IMR-90 (cell line): Measurements from ENCODE around the gene PITPNB. TPM values are rescaled to one million over a fixed set of nuclear protein-coding genes. Genes with fewer than 3 reads are reported as not detected.
A peak's percentile ranks its signal among the peaks of the same experiment; 100 is the strongest.

Source experiments
- ATAC-seq: fragments of 200-7000 bp; cut with Tn5 transposase; 2 replicates; pipeline ENCODE4 v1.9.1; 2020; ENCODE audit warnings: low read depth, mild to moderate bottlenecking, moderate library complexity
- BruUV-seq: library from RNA; stranded (reverse); fragments of 400-500 nt; replicated peaks from 2 replicates; lab custom pipeline; 2021; lab: Mats Ljungman, UMichigan
- CTCF ChIA-PET: fragments of 300-600 bp; formaldehyde crosslinking; extraction: SDS; loops from one replicate; lab custom pipeline; 2021; ENCODE audit warnings: antibody characterized with exemption; lab: Yijun Ruan, JAX
- POLR2A ChIA-PET: fragments of 300-600 bp; sonication (Branson Sonifier 250); formaldehyde crosslinking; loops from one replicate; lab custom pipeline; 2022; ENCODE audit warnings: antibody characterized with exemption; ENCODE audit not compliant: unreplicated experiment; lab: Charles Lee
- DNase-seq: peaks from one replicate; pipeline ENCODE4 v3.0.0; 2013
- H2AFZ ChIP-seq: replicated peaks from 2 replicates; pipeline ENCODE3; 2013; ENCODE audit warnings: low read length, mild to moderate bottlenecking; ENCODE audit not compliant: poor library complexity
- H2AK5ac ChIP-seq: 2 replicates; pipeline ENCODE4 v1.6.1; 2013; ENCODE audit warnings: low read depth, low read length, inconsistent platforms
- H2AK9ac ChIP-seq: replicated peaks from 2 replicates; pipeline ENCODE3; 2013; ENCODE audit warnings: mild to moderate bottlenecking, low read depth, low read length, moderate library complexity; ENCODE audit not compliant: poor library complexity
- H2BK120ac ChIP-seq: 2 replicates; pipeline ENCODE4 v1.6.1; 2013; ENCODE audit warnings: low read depth, low read length, inconsistent platforms
- H2BK15ac ChIP-seq: 3 replicates; pipeline ENCODE4 v1.6.1; 2013; ENCODE audit warnings: low read depth, low read length, inconsistent platforms
- H2BK20ac ChIP-seq: 2 replicates; pipeline ENCODE4 v1.6.1; 2013; ENCODE audit warnings: low read depth, mild to moderate bottlenecking, inconsistent platforms, low read length, moderate library complexity
- H2BK5ac ChIP-seq: 2 replicates; pipeline ENCODE4 v1.6.1; 2013; ENCODE audit warnings: mild to moderate bottlenecking, low read depth, low read length, inconsistent platforms; ENCODE audit not compliant: poor library complexity, severe bottlenecking
- H3K14ac ChIP-seq: replicated peaks from 2 replicates; pipeline ENCODE4 v1.6.1; 2013; ENCODE audit warnings: low read depth, low read length, inconsistent platforms
- H3K18ac ChIP-seq: 2 replicates; pipeline ENCODE4 v1.6.1; 2013; ENCODE audit warnings: low read depth, low read length, control low read depth
- H3K23ac ChIP-seq: 2 replicates; pipeline ENCODE4 v1.6.1; 2013; ENCODE audit warnings: low read depth, low read length, inconsistent platforms
- H3K27ac ChIP-seq: 2 replicates; pipeline ENCODE4 v1.5.1; 2013; ENCODE audit warnings: mild to moderate bottlenecking, control low read depth, low read length; ENCODE audit not compliant: insufficient read depth
- H3K27me3 ChIP-seq: 2 replicates; pipeline ENCODE4 v1.6.1; 2013; ENCODE audit warnings: low read length; ENCODE audit not compliant: control insufficient read depth, insufficient read depth
- H3K36me3 ChIP-seq: 2 replicates; pipeline ENCODE4 v1.6.1; 2013; ENCODE audit warnings: low read length, mixed read lengths; ENCODE audit not compliant: control insufficient read depth, insufficient read depth
- H3K4ac ChIP-seq: 2 replicates; pipeline ENCODE4 v1.6.1; 2013; ENCODE audit warnings: low read depth, low read length, inconsistent platforms
- H3K4me1 ChIP-seq: 2 replicates; pipeline ENCODE4 v1.6.1; 2013; ENCODE audit warnings: low read length, mixed read lengths; ENCODE audit not compliant: control insufficient read depth, insufficient read depth
- H3K4me2 ChIP-seq: 2 replicates; pipeline ENCODE4 v1.6.1; 2013; ENCODE audit warnings: low read depth, mild to moderate bottlenecking, control low read depth, low read length, moderate library complexity
- H3K4me3 ChIP-seq: 2 replicates; pipeline ENCODE4 v1.5.1; 2013; ENCODE audit warnings: low read depth, mild to moderate bottlenecking, control low read depth, low read length, moderate library complexity; ENCODE audit not compliant: insufficient read depth
- H3K56ac ChIP-seq: 2 replicates; pipeline ENCODE4 v1.6.1; 2013; ENCODE audit warnings: low read length, inconsistent platforms; ENCODE audit not compliant: insufficient read depth; ENCODE audit errors: extremely low read depth
- H3K79me1 ChIP-seq, 2 experiments: 2 replicates each; pipeline ENCODE4 v1.6.1; 2013; ENCODE audit warnings: low read length in 2 of 2, inconsistent platforms in 1 of 2, low read depth in 1 of 2
- H3K9ac ChIP-seq: 2 replicates; pipeline ENCODE4 v1.6.1; 2013; ENCODE audit warnings: low read depth, low read length, control low read depth
- H3K9me1 ChIP-seq: 2 replicates; pipeline ENCODE4 v1.6.1; 2013; ENCODE audit warnings: low read length, inconsistent platforms; ENCODE audit not compliant: insufficient read depth
- H3K9me3 ChIP-seq: 2 replicates; pipeline ENCODE4 v1.6.1; 2013; ENCODE audit warnings: low read length; ENCODE audit not compliant: control insufficient read depth, insufficient read depth
- H4K20me1 ChIP-seq: 2 replicates; pipeline ENCODE4 v1.6.1; 2013; ENCODE audit warnings: low read length, inconsistent platforms; ENCODE audit not compliant: insufficient read depth
- H4K5ac ChIP-seq: 2 replicates; pipeline ENCODE4 v1.6.1; 2013; ENCODE audit warnings: mild to moderate bottlenecking, low read depth, low read length, control low read depth
- H4K8ac ChIP-seq, 2 experiments: 2 replicates each; pipeline ENCODE4 v1.6.1; 2013; ENCODE audit warnings: low read depth in 2 of 2, low read length in 2 of 2, control low read depth in 1 of 2, inconsistent platforms in 1 of 2
- H4K91ac ChIP-seq: 2 replicates; pipeline ENCODE4 v1.6.1; 2013; ENCODE audit warnings: low read depth, low read length, inconsistent platforms; ENCODE audit not compliant: insufficient read depth
- BHLHE40 ChIP-seq: fragments of 150-350 bp; IDR thresholded peaks from 2 replicates; pipeline ENCODE4 v1.6.1; 2016; ENCODE audit warnings: mild to moderate bottlenecking, low read depth, low read length
- CEBPB ChIP-seq: IDR thresholded peaks from 2 replicates; pipeline ENCODE4 v1.6.1; 2012; ENCODE audit warnings: low read depth, low read length, improper control_type of control experiment
- CHD1 ChIP-seq: IDR thresholded peaks from 2 replicates; pipeline ENCODE4 v1.6.1; 2012; ENCODE audit warnings: low read depth, low read length, improper control_type of control experiment
- FOS ChIP-seq: fragments of 150-350 bp; IDR thresholded peaks from 2 replicates; pipeline ENCODE4 v1.6.1; 2016; ENCODE audit warnings: low read depth, low read length
- MAFK ChIP-seq: IDR thresholded peaks from 2 replicates; pipeline ENCODE4 v1.6.1; 2012; ENCODE audit warnings: low read depth, low read length, improper control_type of control experiment
- MAZ ChIP-seq: IDR thresholded peaks from 2 replicates; pipeline ENCODE4 v1.6.1; 2012; ENCODE audit warnings: low read depth, mild to moderate bottlenecking, low read length, improper control_type of control experiment, moderate library complexity, borderline replicate concordance
- MXI1 ChIP-seq: IDR thresholded peaks from 2 replicates; pipeline ENCODE4 v1.6.1; 2012; ENCODE audit warnings: low read depth, mild to moderate bottlenecking, low read length, moderate library complexity, borderline replicate concordance
- NFE2L2 ChIP-seq: fragments of 150-350 bp; IDR thresholded peaks from 2 replicates; pipeline ENCODE4 v1.6.1; 2016; ENCODE audit warnings: low read depth, mild to moderate bottlenecking, low read length
- POLR2A ChIP-seq: IDR thresholded peaks from 2 replicates; pipeline ENCODE4 v1.6.1; 2012; ENCODE audit warnings: mild to moderate bottlenecking, low read depth, low read length
- RAD21 ChIP-seq: IDR thresholded peaks from 2 replicates; pipeline ENCODE4 v1.6.1; 2012; ENCODE audit warnings: low read length, improper control_type of control experiment
- RCOR1 ChIP-seq: IDR thresholded peaks from 2 replicates; pipeline ENCODE4 v1.6.1; 2012; ENCODE audit warnings: mild to moderate bottlenecking, low read length, improper control_type of control experiment; ENCODE audit not compliant: insufficient replicate concordance
- RFX5 ChIP-seq: IDR thresholded peaks from 2 replicates; pipeline ENCODE4 v1.8.0; 2012; ENCODE audit warnings: low read depth, mild to moderate bottlenecking, low read length, moderate library complexity
- SMC3 ChIP-seq: fragments of 150-350 bp; IDR thresholded peaks from 2 replicates; pipeline ENCODE4 v1.6.1; 2016; ENCODE audit warnings: low read depth, mild to moderate bottlenecking, antibody characterized with exemption, low read length, moderate library complexity
- USF2 ChIP-seq: fragments of 150-350 bp; IDR thresholded peaks from 2 replicates; pipeline ENCODE4 v1.6.1; 2017; ENCODE audit warnings: mild to moderate bottlenecking, antibody characterized with exemption, low read length, low read depth
- WGBS, 2 experiments: methylation state at CpG; one replicate each; pipeline versions ENCODE4 v1.1.5 to v1.1.7; 2013; ENCODE audit warnings: missing lambda C conversion rate in 2 of 2; ENCODE audit not compliant: insufficient read length in 1 of 2; ENCODE audit errors: extremely low coverage in 2 of 2; 5-methylcytosine and 5-hydroxymethylcytosine counted together
- dilution Hi-C: fragments of 300-500 bp; cut with HindIII; formaldehyde crosslinking; loops from one replicate; pipeline ENCODE4 v1.14.3; 2018; ENCODE audit warnings: low sequenced_read_pairs; ENCODE audit not compliant: unreplicated experiment
- in situ Hi-C: fragments of 300-500 bp; cut with MboI; formaldehyde crosslinking; loops from 3 replicates; pipeline ENCODE4 v1.14.3; 2019; ENCODE audit warnings: low sequenced_read_pairs, inconsistent platforms, mixed read lengths
- intact Hi-C: fragments of 100-400 bp; cut with micrococcal nuclease; formaldehyde crosslinking; loops from 2 replicates; pipeline ENCODE4 v1.10.0; 2022
- polyA plus RNA-seq, 3 experiments: library from polyadenylated mRNA; depleted of rRNA; stranded (reverse); fragments of >200 nt; gene quantifications; 2 replicates each; pipeline ENCODE4 v1.2.3, GENCODE V29; 2012; ENCODE audit warnings: low replicate concordance in 1 of 3
- total RNA-seq: library from RNA; depleted of rRNA; stranded (reverse); fragments of >200 nt; gene quantifications from 2 replicates; pipeline ENCODE4 v1.2.3, GENCODE V29; 2012
- TF ChIP-seq, protein P1 (sequence below): fragments of 150-350 bp; IDR thresholded peaks from 2 replicates; pipeline ENCODE4 v1.6.1; 2016; ENCODE audit warnings: low read depth, mild to moderate bottlenecking, low read length, moderate library complexity, borderline replicate concordance

Gene PITPNB
- total and polyA plus RNA-seq, 2 of the 4 experiments (the other 2 are of a cell fraction), result 19.7 to 54.5 TPM

DNA sequence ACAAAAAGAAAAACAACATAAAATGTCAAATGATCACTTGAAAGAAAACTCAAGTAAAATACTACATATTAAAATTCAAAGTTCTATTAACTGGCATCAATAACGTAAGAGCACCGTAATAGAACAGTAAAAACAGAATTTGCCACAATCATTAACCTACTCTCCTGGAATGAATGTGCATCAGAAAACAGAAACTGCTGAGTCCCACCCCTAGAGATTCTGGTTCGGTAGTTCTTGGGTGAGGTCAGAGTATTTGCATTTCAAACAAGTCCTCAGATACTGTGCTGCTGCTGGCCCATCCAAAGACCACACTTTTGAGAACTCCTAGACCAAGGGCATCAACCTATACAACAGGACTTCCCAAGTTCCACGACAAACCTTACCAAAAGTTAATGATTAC lies 23.5 kb downstream of the PITPNB start:
- H4K20me1 ChIP-seq, result peaks cover 12% of the 10 kb centered on the region; the same call in 1 of the 2 replicates
- H2BK5ac ChIP-seq, result peak overlapping the region; percentile 28
- peaks cover 47% of the 10 kb centered on the region for H3K36me3 ChIP-seq
- BruUV-seq, result no TSS peak
- no peak overlapping the region for H4K5ac ChIP-seq
- H3K9me3 ChIP-seq, result no peaks in the 10 kb centered on the region
- no peak overlapping the region for H2BK15ac ChIP-seq
- no peak overlapping the region for H3K56ac ChIP-seq
- H3K4me3 ChIP-seq, result no peak overlapping the region
- no peaks in the 10 kb centered on the region for H3K27me3 ChIP-seq
- dilution Hi-C loops, result no loop called here
- H2AK5ac ChIP-seq, result no peak overlapping the region
- H3K4me2 ChIP-seq, result no peak overlapping the region
- H2AK9ac ChIP-seq, result no peak overlapping the region
- in situ Hi-C loops, result no loop called here
- POLR2A ChIA-PET, result no interaction called here
- H2BK20ac ChIP-seq, result no peak overlapping the region
- no peak overlapping the region for H3K14ac ChIP-seq
- no CpG with 5 or more reads among the region's 4 CpGs for WGBS, 2 experiments
- intact Hi-C loops, result no loop called here
- no peak overlapping the region for H4K91ac ChIP-seq
- no peak overlapping the region for H3K27ac ChIP-seq
- H3K18ac ChIP-seq, result no peak overlapping the region
- H3K4ac ChIP-seq, result no peak overlapping the region
- H3K9ac ChIP-seq, result no peak overlapping the region
- no peak overlapping the region for H2AFZ ChIP-seq
- TF ChIP-seq BHLHE40 (no peak), FOS (no peak), USF2 (no peak), MAFK (no peak), MXI1 (no peak), SMC3 (no peak), CEBPB (no peak), NFE2L2 (no peak), RCOR1 (no peak), POLR2A (no peak), RFX5 (no peak), RAD21 (no peak), MAZ (no peak), CHD1 (no peak)
- TF ChIP-seq, protein P1, sequence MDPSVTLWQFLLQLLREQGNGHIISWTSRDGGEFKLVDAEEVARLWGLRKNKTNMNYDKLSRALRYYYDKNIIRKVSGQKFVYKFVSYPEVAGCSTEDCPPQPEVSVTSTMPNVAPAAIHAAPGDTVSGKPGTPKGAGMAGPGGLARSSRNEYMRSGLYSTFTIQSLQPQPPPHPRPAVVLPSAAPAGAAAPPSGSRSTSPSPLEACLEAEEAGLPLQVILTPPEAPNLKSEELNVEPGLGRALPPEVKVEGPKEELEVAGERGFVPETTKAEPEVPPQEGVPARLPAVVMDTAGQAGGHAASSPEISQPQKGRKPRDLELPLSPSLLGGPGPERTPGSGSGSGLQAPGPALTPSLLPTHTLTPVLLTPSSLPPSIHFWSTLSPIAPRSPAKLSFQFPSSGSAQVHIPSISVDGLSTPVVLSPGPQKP, result no peak
- DNase-seq (no peak), ATAC-seq (no peak)
- H2BK120ac ChIP-seq, result no peak overlapping the region
- CTCF ChIA-PET, result interaction anchor here (0.6 kb wide), 1 partner anchor 42 kb away, joined by 3 read pairs; no protein-coding TSS in a partner anchor
- H3K9me1 ChIP-seq, result peaks cover 5% of the 10 kb centered on the region
- no peaks in the 10 kb centered on the region for H3K4me1 ChIP-seq
- no peak overlapping the region for H4K8ac ChIP-seq
- no peak overlapping the region for H3K23ac ChIP-seq
- H3K79me1 ChIP-seq, result peaks cover 23 to 66% of the 10 kb centered on the region in 2 experiments
